Measurements from ENCODE around the gene CRY1.

The CRY1 gene

GRCh38 chr12:106960443-106960842 is 132.9 kb downstream of the CRY1 start:
- no peak for DNase-seq (ENCODE audit: low read depth in 2 of 2)

DNA sequence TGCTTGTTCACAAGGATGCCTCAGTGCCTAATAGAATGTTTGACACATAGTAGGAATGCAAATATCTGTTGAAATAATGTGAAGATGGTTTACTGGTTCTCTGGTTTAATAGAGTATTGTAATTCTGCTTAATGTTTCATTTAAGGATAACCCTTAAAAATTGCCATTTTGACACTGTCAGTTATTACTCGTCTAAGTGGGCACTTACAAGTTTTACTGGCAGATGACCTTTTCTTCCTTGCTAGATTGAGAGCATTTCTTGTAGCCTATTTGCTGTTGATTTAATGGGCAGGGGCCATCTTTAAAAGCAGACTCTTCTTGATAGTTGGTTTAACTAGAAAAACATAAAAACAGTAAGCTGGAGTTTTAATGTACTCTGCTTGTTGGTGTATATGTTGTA is 135.8 kb downstream of the CRY1 start:
- DNase-seq (ENCODE audit: low read depth in 2 of 2), result no peak

DNA sequence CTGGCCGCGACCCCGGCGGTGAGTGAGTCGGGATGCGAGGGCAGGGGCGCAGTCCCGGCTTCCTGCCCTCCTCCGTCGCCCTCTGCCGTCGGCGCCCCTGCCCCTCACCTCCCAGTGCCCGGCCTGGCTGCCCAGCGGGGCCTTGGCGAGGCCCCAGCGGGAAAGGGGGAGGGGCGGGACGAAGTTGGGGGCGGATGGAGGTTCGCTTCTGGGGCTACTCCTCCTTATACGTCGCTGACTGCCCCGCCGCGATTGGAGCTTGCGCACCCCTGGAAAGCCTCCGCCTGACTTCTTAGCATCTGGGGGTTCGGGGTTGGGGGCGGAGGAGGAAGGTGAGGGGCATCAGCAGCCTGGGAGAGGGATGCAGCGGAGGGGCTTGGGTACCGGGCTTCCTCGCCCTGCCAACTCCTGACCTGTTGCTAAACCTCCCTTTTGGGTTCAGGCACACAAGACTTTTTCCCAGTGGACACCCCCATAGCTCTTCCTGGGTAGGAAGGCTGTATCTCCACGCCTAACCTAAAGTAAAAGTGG is 137.2 kb downstream of the CRY1 start:
- DNase-seq (ENCODE audit: low read depth in 2 of 2), result peak; percentile 5 to 23

GRCh38 chr12:106955377-106956047 is 137.8 kb downstream of the CRY1 start, which contains the start of gene TMEM263:
TMEM263 (plus strand) TSS chr12:106955907; CDS start chr12:106967117, 11,210 bp downstream.
- DNase-seq (ENCODE audit: low read depth in 2 of 2), result peak; percentile 70 to 79

DNA sequence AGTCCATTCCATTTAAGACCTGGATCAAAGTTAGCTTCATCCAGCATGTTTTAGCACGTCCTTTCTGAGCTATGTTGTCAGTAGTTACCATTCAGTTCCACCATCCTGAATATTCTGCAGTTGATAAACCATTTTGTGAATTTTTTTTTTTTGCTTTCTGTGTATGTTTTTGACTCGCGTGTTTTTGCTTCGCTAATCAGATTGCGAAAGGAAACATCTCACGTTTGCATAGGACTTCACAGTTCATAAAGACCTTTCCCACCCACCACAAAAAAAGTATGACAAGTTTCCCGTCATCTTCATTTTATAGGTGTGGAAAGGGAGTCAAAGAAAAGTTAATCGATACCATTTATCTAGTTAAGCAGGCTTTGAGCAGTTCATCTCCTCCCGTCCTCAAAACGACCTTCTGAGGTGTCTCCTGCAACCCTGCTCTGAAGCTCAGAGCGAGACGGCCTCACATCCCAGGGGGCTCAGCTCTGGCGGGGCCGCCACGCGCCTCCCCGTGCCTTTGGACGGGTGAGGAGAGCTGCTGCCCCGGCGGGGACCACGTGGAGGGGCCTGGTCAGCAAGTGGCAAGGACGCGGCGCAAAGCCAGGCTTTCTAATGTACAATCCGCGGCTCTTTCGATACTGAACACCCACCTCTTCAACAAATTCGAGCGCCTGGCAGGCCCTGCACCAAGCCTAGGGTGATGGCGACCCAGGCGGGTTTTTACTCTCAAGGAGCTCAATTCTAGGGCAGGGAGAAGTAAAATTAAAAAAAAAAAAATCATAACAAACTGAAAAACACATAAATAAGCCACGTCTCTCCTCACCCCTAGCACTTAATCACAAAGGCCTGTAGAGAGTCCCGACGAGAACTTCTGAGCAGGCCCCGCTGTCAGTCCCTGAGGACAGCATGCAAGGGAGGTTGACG is 138.6 kb downstream of the CRY1 start:
- DNase-seq (ENCODE audit: low read depth in 2 of 2), result no peak

- DNase-seq (ENCODE audit: low read depth in 2 of 2), result no peak
Measured at GRCh38 chr12:106953352-106954250, 139.7 kb downstream of the CRY1 start.

- no peak for DNase-seq (ENCODE audit: low read depth in 2 of 2)
Measured at GRCh38 chr12:106950591-106950990, 142.8 kb downstream of the CRY1 start.

GRCh38 chr12:106947461-106947860 is 145.9 kb downstream of the CRY1 start:
- no peak for DNase-seq (ENCODE audit: low read depth in 2 of 2)

DNA sequence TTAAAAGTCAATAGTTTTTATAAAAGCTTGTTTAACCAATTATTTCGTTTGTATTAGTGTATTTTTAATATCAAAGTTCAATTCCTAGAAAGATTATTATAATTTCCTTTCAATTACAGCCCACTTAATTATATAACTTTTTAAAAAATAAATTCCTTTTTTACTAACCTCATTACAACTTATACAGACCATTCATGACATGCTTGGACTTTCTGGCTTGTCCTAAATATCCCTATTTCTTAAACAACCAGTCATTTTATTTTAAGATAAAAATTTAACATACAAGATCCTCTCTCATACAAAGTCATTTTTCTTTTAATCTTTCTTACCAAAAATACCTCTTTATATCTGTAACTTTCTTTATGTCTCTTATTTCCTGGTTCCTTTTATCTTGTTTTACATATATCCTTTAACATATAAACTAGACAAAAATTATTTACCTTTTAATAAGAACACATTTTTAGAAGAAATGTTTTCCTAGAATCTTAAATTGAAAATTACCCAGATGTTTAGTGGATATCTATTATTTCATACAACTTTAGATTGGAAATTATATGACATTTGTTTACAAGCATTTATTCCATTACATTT is 148.0 kb downstream of the CRY1 start:
- no peak for DNase-seq (ENCODE audit: low read depth in 2 of 2)

- DNase-seq (ENCODE audit: low read depth in 2 of 2), result no peak
Measured at GRCh38 chr12:106942775-106943174, 150.6 kb downstream of the CRY1 start.

GRCh38 chr12:106941481-106942156 is 151.7 kb downstream of the CRY1 start:
- DNase-seq (ENCODE audit: low read depth in 2 of 2), result no peak
